Activated CD4-positive, CD25-positive, alpha-beta regulatory T cell treated with anti-CD3 and anti-CD28 coated beads, Interleukin-2, amount 50 U/mL, for 16 hours (primary cell): ENCODE measurements around the gene KLRK1.
"Not testable (repeated sequence)": the region's sequence is repeated elsewhere in the genome, so short reads cannot be mapped to it uniquely, and the experiment has no call there.

Source experiments
- DNase-seq: peaks from one replicate; pipeline ENCODE4 v3.0.0-alpha.2; 2020; ENCODE audit warnings: low read depth, low spot score

Gene KLRK1

DNA sequence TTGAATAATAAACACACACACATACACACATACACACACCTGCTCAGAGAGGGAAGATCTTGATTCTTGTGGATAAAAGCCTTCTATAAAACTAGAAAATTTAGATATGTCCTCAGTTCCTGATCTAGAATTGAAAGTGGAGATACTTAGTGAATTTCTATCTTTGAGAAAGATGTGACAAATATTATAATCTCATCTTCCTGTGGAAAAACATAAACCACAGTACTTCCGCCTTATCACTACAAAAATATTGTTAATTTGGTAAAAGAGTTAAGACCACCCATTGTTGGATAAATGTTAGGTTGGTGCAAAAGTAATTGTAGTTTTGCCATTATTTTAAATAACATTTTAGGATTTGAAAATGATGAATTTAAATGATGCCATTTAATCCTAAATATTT is at the start of gene KLRK1:
KLRK1 (minus strand) TSS at position 138 of the 400 bp plus-strand sequence. CDS start 1,231 bp downstream, outside the sequence.
- DNase-seq: no peak

DNA sequence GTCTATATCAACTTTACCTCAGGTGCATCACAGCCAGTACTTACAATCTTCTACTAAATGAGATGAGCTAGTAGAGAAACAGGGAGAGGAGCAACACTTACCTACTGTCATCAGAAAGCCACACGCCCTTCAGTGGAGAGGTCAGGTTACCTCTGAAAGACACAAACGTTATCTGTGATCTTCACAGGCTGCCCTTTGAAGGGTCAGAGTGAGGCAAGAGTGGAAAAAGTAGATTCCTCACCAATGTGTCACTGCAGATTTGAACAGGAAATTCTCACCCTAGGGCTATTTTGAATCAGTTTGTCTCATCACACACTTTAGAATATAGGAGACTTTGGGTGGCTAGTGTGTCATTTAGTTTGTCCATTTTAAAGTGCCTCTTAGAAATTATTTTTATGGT is 47.8 kb upstream of the KLRK1 start:
- not testable (repeated sequence) for DNase-seq

DNA sequence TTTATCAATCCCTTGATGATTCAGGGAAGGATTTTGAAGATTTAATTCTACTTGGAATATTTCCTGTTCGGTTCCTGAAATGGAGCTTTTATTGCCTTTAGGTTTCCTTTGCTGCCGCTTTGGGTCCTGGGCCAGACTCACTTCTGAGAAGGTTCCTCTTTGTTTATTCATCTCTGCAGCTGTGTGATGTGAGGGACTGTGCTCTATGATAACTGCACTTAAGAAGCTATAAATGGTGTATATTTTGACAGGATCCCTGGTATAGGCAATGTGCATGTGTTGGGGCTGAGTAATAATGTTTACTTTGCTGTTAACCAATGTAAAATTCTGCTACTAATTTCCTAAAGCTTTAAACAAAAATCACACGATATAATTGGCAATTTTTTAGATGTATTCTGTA is 46.0 kb upstream of the KLRK1 start, which contains the start of gene KLRC2:
KLRC2 (minus strand) TSS at position 195 of the 400 bp plus-strand sequence; CDS start at position 171, 24 bp downstream.
- DNase-seq: not testable (repeated sequence)

DNA sequence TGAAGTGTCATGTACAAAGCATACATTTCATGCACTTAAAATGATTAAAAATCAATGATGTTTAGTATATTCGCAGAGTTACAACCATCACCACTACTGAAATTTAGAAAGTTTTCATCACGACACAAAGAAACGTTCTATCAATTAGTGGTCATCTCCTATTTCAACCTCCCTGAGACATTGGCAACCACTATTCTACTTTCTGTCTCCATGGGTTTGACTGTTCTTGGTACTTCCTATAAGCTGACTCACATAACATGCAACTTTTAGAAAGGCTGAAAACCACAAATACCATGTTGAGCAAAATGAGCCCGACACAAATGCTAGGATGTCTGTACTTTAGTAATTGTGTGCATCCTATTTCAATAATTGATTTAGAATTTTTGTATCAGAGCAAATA is 40.8 kb upstream of the KLRK1 start:
- DNase-seq: not testable (repeated sequence)

DNA sequence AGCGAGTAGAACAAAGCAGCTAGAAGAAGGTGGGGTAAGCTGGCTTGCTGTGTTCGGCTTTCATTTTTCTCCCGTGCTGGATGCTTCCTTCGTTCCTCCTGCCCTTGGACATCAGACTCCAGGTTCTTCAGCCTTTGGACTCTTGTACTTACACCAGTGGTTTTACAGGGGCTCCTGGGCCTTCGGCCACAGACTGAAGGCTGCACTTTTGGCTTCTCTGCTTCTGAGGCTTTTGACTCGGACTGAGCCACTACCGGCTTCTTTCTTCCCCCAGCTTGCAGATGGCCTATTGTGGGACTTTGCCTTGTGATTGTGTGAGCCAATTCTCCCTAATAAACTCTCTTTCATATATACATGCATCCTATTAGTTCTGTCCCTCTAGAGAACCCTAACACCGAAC is 36.1 kb upstream of the KLRK1 start:
- DNase-seq: not testable (repeated sequence)

DNA sequence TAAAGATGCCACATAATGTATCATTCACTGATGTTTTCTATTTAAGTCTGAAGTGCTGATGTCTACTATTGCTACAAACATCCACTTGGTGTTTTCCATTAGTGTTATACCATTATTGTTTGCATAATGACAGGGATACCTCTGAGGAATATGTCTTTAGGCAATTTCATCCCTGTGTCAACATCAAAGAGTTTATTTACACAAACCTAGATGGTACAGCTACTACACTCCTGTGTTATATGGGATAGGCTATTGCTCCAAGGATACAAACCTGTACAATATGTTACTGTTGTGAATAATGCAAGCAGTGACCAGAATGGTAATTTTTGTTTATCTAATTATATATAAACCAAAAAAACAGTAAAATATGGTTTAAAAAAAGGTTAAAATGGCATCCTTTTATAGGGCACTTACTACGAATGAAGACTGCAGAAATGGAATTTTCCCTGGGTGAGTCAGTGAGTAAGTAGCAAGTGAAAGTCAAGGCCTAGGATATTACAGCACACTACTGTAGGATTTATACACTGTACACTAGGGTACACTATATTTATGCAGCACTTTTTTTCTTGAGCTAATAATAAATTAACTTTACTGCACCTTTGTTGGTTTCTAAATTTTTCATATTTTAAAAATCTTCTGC is 34.5 kb upstream of the KLRK1 start:
- DNase-seq: not testable (repeated sequence)

DNA sequence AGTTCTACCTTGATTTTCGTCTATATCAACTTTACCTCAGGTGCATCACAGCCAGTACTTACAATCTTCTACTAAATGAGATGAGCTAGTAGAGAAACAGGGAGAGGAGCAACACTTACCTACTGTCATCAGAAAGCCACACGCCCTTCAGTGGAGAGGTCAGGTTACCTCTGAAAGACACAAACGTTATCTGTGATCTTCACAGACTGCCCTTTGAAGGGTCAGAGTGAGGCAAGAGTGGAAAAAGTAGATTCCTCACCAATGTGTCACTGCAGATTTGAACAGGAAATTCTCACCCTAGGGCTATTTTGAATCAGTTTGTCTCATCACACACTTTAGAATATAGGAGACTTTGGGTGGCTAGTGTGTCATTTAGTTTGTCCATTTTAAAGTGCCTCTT is 32.3 kb upstream of the KLRK1 start:
- not testable (repeated sequence) for DNase-seq

DNA sequence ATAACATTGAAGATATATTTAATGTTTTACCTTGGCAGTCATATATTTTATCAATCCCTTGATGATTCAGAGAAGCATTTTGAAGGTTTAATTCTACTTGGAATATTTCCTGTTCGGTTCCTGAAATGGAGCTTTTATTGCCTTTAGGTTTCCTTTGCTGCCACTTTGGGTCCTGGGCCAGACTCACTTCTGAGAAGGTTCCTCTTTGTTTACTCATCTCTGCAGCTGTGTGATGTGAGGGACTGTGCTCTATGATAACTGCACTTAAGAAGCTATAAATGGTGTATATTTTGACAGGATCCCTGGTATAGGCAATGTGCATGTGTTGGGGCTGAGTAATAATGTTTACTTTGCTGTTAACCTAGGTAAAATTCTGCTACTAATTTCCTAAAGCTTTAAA is 30.5 kb upstream of the KLRK1 start, which contains the start of gene KLRC3:
KLRC3 (minus strand) TSS at position 262 of the 400 bp plus-strand sequence; CDS start at position 217, 45 bp downstream.
- not testable (repeated sequence) for DNase-seq

DNA sequence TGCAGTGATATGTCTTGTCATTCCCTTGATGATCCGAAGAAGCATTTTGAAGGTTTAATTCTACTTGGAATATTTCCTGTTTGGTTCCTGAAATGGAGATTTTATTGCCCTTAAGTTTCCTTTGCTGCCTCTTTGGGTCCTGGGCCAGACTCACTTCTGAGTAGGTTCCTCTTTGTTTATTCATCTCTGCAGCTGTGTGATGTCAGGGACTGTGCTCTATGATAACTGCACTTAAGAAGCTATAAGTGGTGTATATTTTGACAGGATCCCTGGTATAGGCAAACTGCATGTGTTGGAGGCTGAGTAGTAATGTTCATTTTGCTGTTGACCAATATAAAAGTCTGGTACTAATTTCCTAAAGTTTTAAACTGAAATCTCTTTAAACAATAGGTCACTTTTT is 19.6 kb upstream of the KLRK1 start, which contains the start of gene KLRC4:
KLRC4 (minus strand) TSS at position 366 of the 400 bp plus-strand sequence; CDS start at position 184, 182 bp downstream.
- no peak for DNase-seq

DNA sequence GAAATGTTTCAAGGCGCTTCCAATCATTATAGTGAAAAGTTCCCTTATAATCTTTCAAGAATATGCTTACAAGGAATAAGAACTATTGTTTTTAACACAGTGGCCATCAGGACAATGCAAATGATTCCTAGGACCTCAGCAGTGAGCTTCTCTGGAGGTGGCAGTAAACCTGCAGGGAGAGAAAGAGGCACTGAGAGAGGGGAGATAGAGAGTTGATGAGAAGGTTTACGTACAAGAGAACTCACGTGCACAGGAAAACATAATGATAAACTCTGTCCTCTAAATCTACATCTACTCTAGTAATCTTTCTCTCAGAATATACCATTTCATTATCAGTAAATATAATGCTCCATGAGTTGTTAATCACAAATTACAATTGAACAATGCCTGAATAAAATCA is 19.0 kb upstream of the KLRK1 start:
- no peak for DNase-seq

DNA sequence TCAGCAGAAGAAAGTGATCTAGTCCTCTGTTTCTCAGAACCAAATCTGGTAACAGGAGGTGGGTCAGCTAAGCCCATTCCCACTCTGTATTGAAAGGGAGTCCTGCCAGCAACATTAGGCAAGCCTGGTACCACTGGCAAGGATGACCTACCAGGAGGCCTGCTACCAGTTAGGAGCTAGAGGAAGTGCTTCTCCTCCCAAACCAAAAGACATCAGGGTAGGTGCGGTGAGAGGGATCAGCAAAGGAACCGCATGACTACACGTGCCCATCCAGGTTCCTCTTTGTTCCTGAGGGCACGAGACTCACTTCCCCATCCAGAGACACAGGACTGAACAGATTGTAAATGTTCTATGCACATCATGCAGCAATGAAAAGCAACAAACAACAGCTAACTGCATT is 16.9 kb upstream of the KLRK1 start:
- no peak for DNase-seq

DNA sequence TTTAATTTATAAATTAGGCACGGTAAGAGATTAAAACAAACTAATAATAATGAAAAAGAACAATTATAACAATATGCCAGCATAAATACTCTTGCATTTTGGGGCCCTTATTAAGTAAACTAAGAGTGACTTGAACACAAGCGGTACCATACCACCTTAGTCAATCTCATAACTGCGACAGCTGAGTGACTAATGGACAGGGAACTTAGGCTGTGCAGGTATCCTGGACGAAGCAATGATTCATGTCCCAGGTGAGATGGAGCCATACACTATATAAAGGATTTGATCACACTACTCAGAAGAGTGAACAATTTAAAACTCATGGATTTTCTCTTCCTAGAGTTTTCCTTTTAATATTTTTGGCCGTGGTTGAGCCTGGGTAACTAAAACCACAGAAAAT is 15.5 kb upstream of the KLRK1 start:
- no peak for DNase-seq

DNA sequence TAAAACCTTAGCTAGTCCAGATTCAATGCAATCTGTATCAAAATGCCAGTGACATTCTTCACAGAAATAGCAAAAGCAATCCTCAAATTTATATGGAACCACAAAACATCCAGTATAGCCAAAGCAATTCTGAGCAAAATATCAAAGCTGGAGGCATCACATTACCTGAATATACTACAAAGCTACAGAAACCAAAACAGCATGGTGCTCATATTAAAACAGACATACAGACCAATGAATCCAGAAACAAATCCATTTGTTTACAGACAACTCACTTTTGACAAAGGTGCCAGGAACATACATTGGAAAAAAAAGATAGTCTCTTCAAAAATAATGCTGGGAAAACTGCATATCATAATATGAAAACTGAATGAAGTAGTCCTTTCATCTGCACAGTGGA is 15.0 kb upstream of the KLRK1 start:
- DNase-seq: no peak

DNA sequence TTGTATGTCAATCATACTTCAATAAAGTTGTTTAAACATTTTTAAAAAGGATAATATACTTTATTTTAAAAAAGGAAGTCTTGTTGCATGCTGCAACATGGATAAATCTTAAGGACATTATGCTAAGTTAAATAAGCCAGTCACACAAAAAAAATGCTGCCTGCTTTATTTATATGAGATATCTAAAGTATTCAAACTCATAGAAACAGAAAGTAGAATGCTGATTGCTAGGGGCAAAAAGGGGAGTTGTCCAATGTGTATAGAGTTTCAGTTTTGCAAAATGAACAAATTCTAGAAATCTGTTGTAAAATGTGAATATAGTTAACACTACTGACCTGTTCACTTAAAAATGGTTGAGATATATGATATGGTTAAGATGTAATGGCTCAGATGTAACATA is 11.0 kb upstream of the KLRK1 start:
- no peak for DNase-seq

DNA sequence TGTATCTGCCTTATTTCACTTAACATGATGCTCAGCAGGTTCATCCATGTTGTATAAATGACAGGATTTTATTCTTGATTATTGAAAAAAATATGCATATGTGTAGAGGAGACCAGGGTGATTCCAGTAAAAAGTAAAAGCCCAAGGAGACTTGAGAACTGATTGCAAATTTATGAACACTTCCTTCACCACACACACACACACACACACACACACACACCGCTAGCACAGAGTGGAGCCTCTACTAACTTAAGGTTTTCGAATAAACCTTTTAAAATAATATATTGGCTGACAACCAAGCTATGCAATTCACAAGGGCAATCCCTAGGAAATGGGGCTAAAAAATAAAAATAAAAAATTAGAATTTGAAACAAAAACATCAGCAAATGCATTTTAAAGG is 8.3 kb upstream of the KLRK1 start:
- DNase-seq: no peak

DNA sequence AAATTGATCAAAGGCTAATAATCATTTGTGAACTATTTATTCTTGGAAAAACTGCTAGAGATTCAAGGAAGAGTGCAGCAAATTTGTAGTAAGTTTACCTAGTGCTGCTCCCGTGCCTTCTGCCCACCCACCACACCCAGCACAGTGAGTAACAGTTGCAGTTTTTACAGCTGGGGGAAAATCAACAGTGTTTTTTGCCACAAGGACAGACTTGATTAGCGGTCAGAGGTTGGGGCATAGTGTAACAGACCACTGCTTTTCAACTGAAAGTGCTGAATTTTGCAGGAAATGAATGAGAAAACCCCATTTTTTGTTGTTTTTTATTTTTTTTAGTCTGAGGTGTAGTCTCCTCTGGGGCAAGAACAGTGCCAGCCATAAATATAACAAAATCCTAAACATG is 7.5 kb upstream of the KLRK1 start:
- no peak for DNase-seq

DNA sequence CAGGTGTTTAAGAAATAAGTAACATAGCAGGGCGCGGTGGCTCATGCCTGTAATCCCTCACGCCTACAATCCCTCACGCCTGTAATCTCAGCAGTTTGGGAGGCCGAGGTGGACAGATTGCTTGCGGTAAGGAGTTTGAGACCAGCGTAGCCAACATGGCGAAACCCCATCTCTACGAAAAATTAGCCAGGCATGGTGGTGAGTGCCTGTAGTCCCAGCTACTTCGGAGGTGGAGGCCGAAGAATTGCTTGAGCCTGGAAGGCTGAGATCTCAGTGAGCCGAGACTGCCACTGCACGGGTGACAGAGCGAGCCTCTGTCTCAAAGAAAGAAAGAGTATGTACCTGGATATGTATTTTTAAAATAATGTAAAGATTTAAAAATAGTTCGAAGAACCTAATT is 6.3 kb upstream of the KLRK1 start:
- not testable (repeated sequence) for DNase-seq

DNA sequence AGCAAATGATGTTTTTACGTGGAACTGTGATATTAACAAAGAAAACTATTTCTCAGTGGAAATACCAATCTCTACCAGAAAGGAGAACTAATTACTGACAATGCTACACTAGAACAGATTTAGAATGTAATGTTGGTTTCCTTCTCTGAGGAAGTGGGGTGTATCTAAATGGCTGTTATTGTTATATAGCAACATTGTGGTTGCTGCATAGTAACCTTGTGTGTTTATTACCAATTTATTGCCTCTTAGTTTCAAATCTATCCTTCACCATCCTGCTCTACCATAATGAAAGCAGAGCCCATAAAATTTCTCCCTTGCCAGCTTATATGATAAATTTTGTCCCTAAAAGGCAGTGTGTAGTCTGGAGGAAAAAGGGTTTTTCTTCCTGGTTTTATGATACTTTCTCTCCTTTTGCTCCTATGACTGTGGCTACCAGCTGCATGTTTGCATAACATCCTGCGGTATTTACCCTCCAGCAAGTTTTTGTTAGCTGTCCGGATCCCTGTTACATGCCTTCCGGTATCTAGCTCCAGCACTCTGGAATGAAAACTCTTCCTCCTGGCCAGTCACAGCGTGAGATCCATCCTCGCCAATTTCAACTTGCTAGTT is 5.7 kb upstream of the KLRK1 start:
- DNase-seq: no peak

DNA sequence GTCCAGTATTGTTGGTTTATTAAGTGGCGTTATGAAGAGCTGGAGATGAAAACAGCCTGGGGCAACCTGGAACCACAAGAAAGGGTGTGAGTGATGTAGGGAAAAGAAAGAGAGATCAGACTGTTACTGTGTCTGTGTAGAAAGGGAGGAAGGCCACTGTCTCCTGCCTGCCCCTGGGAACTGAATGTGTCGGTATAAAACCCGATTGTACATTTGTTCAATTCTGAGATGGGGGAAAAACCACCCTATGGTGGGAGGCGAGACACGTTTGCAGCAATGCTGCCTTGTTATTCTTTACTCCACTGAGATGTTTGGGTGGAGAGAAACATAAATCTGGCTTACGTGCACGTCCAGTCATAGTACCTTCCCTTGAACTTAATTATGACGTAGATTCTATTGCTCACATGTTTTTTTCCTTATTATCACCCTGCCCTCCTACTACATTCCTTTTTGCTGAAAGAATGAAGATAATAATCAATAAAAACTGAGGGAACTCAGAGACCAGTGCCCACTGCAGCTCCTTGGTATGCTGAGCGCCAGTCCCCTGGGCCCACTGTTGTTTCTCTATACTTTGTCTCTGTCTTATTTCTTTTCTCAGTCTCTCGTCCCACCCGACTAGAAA is 4.8 kb upstream of the KLRK1 start:
- DNase-seq: not testable (repeated sequence)

DNA sequence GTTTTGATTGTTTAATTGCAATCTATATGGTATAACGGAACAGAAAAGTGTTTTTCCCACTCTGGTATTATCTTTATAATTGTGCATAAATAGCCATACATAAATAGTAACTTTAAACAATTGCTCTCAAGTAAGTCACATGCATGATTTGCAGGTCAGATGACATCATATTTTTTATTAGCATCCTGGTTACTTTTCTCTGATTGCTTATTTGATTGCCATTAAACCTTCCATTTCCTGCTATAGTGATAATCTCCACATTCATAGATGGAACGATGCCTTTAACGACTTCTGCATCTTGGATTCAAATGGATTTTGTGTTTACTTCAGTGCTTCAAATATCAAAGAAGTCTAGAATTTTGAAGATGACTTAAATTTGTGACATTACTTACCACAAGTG is 3.5 kb upstream of the KLRK1 start:
- no peak for DNase-seq

DNA sequence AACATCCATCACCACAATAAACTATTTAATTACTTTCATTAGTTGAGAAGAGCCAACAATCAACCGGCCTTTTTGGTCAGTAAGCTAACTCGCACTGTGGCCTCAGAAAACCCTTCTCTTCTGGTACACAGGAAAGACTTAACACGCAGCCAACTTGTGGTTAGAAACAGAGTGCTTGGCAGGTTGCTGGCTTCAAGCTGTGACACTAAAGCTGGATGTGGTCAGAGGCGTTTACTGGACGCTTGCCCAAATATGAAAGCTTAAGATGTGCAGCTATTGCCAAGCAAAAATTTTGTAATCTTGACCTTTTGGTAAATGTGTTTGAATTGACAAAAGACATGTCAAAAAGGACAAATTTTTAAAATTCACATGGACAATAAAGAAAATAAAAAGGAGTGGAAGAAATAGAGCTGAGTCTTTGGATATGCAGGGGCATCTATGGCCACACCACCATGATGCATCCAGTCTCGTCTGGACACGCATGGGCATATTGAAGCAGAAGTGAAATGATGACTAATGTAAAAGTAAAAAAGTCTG is 2.6 kb upstream of the KLRK1 start:
- no peak for DNase-seq

DNA sequence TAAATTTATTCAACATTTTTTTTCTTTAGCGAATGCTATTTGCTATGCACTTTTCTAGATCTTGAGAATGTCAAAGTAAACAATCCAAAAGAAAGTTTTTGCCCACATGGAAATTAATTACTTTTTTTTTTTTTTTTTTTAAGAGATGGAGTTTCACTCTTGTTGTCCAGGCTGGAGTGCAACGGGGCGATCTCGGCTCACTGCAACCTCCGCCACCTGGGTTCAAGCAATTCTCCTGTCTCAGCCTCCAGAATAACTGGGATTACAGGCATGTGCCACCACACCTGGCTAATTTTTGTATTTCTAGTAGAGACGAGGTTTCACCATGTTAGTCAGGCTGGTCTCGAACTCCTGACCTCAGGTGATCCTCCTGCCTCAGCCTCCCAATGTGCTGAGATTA is 1.1 kb upstream of the KLRK1 start:
- DNase-seq: not testable (repeated sequence)
